GM18873 (cell line): ENCODE data around the gene CMTM1.
"Not testable (repeated sequence)": the region's sequence is repeated elsewhere in the genome, so short reads cannot be mapped to it uniquely, and the experiment has no call there.

Source experiments
- ATAC-seq: cut with Tn5 transposase; IDR thresholded peaks from one replicate; pipeline ENCODE4 v1.9.1; 2021; ENCODE audit warnings: mild to moderate bottlenecking, moderate library complexity, moderate number of reproducible peaks; ENCODE audit not compliant: unreplicated experiment, low FRiP score

CMTM1 gene

GRCh38 chr16:66608241-66609138 is 42.3 kb downstream of the CMTM1 start:
- ATAC-seq = no peak

- no peak for ATAC-seq
These were observed 42.9 kb downstream of the CMTM1 start for GRCh38 chr16:66609139-66609510.

- ATAC-seq = no peak
These were observed 44.0 kb downstream of the CMTM1 start for GRCh38 chr16:66610111-66610820.

GRCh38 chr16:66611911-66612310 is 45.7 kb downstream of the CMTM1 start:
- not testable (repeated sequence) for ATAC-seq

GRCh38 chr16:66612422-66612821 is 46.2 kb downstream of the CMTM1 start:
- ATAC-seq = no peak

- ATAC-seq = no peak
These were observed 48.0 kb downstream of the CMTM1 start for GRCh38 chr16:66614161-66614802.

GRCh38 chr16:66616169-66616568 is 49.9 kb downstream of the CMTM1 start:
- ATAC-seq = no peak

GRCh38 chr16:66616592-66616991 is 50.4 kb downstream of the CMTM1 start:
- no peak for ATAC-seq

GRCh38 chr16:66617010-66617434 is 50.8 kb downstream of the CMTM1 start:
- ATAC-seq = no peak

- ATAC-seq = no peak
These were observed 51.5 kb downstream of the CMTM1 start for GRCh38 chr16:66617728-66618127.

- ATAC-seq = no peak
These were observed 52.5 kb downstream of the CMTM1 start for GRCh38 chr16:66618588-66619375.

GRCh38 chr16:66619534-66620428 is 53.5 kb downstream of the CMTM1 start:
- ATAC-seq = no peak

- ATAC-seq = no peak
These were observed 54.2 kb downstream of the CMTM1 start for GRCh38 chr16:66620429-66620795.

GRCh38 chr16:66621973-66622372 is 55.7 kb downstream of the CMTM1 start:
- no peak for ATAC-seq

GRCh38 chr16:66622863-66623262 is 56.6 kb downstream of the CMTM1 start:
- no peak for ATAC-seq

GRCh38 chr16:66623755-66624154 is 57.5 kb downstream of the CMTM1 start:
- no peak for ATAC-seq

GRCh38 chr16:66627611-66628378 is 61.6 kb downstream of the CMTM1 start:
- ATAC-seq = not testable (repeated sequence)
